Gastroesophageal sphincter (tissue), 3 donors: ENCODE results near the gene SYNJ2.

ENCODE experiments used
- CTCF ChIP-seq, 4 experiments: fragments of 200-600 bp in 2 of 4; fragments of 450-650 bp in 2 of 4; sonication (generic) in 1 of 4; IDR thresholded peaks; one replicate each; pipeline ENCODE4 v1.5.1; 2017 to 2019; ENCODE audit warnings: antibody characterized with exemption in 4 of 4, mild to moderate bottlenecking in 2 of 4, moderate library complexity in 2 of 4
- EP300 ChIP-seq: sonication (generic); formaldehyde crosslinking; IDR thresholded peaks from one replicate; pipeline ENCODE4 v1.6.1; 2017; ENCODE audit warnings: antibody characterized with exemption, mild to moderate bottlenecking
- POLR2AphosphoS5 ChIP-seq: sonication (generic); formaldehyde crosslinking; IDR thresholded peaks from one replicate; pipeline ENCODE4 v1.6.1; 2017; ENCODE audit warnings: antibody characterized with exemption

- no peak for TF ChIP-seq CTCF (IDR thresholded peaks at IDR 0.05)
- no peak for TF ChIP-seq POLR2AphosphoS5
- TF ChIP-seq EP300 = no peak
Observed at GRCh38 chr6:158083455-158084325, 102.0 kb downstream of the SYNJ2 start.
